MCF 10A (cell line): ENCODE measurements around the gene SSTR5. TPM values are rescaled to one million over a fixed set of nuclear protein-coding genes. Genes with fewer than 3 reads are reported as not detected.
A peak's percentile ranks its signal among the peaks of the same experiment; 100 is the strongest.

Source experiments
- BruUV-seq: library from RNA; stranded (reverse); fragments of 400-500 nt; replicated peaks from 2 replicates; lab custom pipeline; 2021; lab: Mats Ljungman, UMichigan
- CTCF ChIA-PET: fragments of 300-600 bp; sonication (Branson Sonifier 250); formaldehyde crosslinking; extraction: SDS; loops from one replicate; lab custom pipeline; 2021; ENCODE audit warnings: antibody characterized with exemption, inconsistent platforms; lab: Yijun Ruan, JAX
- POLR2A ChIA-PET: fragments of 300-600, 350-650 bp; sonication (Branson Sonifier 250); formaldehyde crosslinking; extraction: SDS; loops from one replicate; lab custom pipeline; 2020; ENCODE audit warnings: antibody characterized with exemption, inconsistent platforms; lab: Yijun Ruan, JAX
- DNase-seq: peaks from one replicate; pipeline ENCODE4 v3.0.0-alpha.2; 2018; ENCODE audit not compliant: unreplicated experiment
- H3K27ac Mint-ChIP-seq: one replicate; pipeline ENCODE4 v1.8.0; 2022; ENCODE audit warnings: mild to moderate bottlenecking, low read depth, mixed read lengths; ENCODE audit not compliant: unreplicated experiment
- H3K27me3 Mint-ChIP-seq: one replicate; pipeline ENCODE4 v1.8.0; 2022; ENCODE audit warnings: mixed read lengths; ENCODE audit not compliant: insufficient read depth, unreplicated experiment
- H3K36me3 Mint-ChIP-seq: one replicate; pipeline ENCODE4 v1.8.0; 2022; ENCODE audit warnings: mild to moderate bottlenecking, moderate library complexity, mixed read lengths; ENCODE audit not compliant: insufficient read depth, unreplicated experiment
- H3K4me1 Mint-ChIP-seq: one replicate; pipeline ENCODE4 v1.8.0; 2022; ENCODE audit warnings: mixed read lengths; ENCODE audit not compliant: insufficient read depth, unreplicated experiment
- H3K4me3 Mint-ChIP-seq: one replicate; pipeline ENCODE4 v1.8.0; 2022; ENCODE audit warnings: mild to moderate bottlenecking, moderate library complexity, mixed read lengths; ENCODE audit not compliant: unreplicated experiment
- H3K9me3 Mint-ChIP-seq: one replicate; pipeline ENCODE4 v1.8.0; 2022; ENCODE audit warnings: mixed read lengths; ENCODE audit not compliant: unreplicated experiment
- CTCF ChIP-seq: fragments of 200-600 bp; IDR thresholded peaks from one replicate; pipeline ENCODE4 v1.8.0; 2022; ENCODE audit warnings: antibody characterized with exemption, mild to moderate bottlenecking; ENCODE audit not compliant: unreplicated experiment
- intact Hi-C: fragments of 100-400 bp; cut with micrococcal nuclease; formaldehyde crosslinking; loops from 2 replicates; pipeline ENCODE4 v1.14.1; 2022
- total RNA-seq: library from RNA; stranded (reverse); gene quantifications from 2 replicates; pipeline ENCODE4 v1.2.3, GENCODE V29; 2022

The SSTR5 gene
- total RNA-seq, 1 experiment from 2014 or later = not detected

- peaks cover 11% of the 10 kb centered on the region for H3K9me3 Mint-ChIP-seq
- no peak overlapping the region for H3K27ac Mint-ChIP-seq
- no peak for DNase-seq
- no peak overlapping the region for H3K4me3 Mint-ChIP-seq
- POLR2A ChIA-PET = no interaction called here
- CTCF ChIA-PET = interaction anchor here (1.4 kb wide), 1 partner anchor 14 kb away, joined by 3 read pairs; no protein-coding TSS in a partner anchor
- no TSS peak for BruUV-seq
- H3K36me3 Mint-ChIP-seq = peaks cover 5% of the 10 kb centered on the region
- no peak for TF ChIP-seq CTCF
- H3K27me3 Mint-ChIP-seq = no peaks in the 10 kb centered on the region
- intact Hi-C loops = no loop called here
- H3K4me1 Mint-ChIP-seq = no peaks in the 10 kb centered on the region
These were observed 16.9 kb downstream of the SSTR5 start for GRCh38 chr16:1089439-1089821.

GRCh38 chr16:1089822-1090619 is 17.5 kb downstream of the SSTR5 start:
- ChIA-PET POLR2A (no interaction called here), CTCF (interaction anchor here (0.6 kb wide), 1 partner anchor 11 kb away, joined by 4 read pairs; no protein-coding TSS in a partner anchor)

GRCh38 chr16:1090620-1091587 is 18.4 kb downstream of the SSTR5 start:
- Mint-ChIP-seq H3K4me3 (no peak overlapping the region), H3K27ac (no peak overlapping the region), H3K9me3 (peaks cover under 1% of the 10 kb centered on the region), H3K4me1 (no peaks in the 10 kb centered on the region), H3K27me3 (no peaks in the 10 kb centered on the region), H3K36me3 (peaks cover 5% of the 10 kb centered on the region)
- ChIA-PET POLR2A (no interaction called here), CTCF (interaction anchor here (0.6 kb wide), 1 partner anchor 10 kb away, joined by 4 read pairs; no protein-coding TSS in a partner anchor)
- no peak for TF ChIP-seq CTCF
- intact Hi-C loops = no loop called here
- no TSS peak for BruUV-seq
- no peak for DNase-seq

More at GRCh38 chr16:1089822-1090619, 17.5 kb downstream of the SSTR5 start:
- H3K4me1 Mint-ChIP-seq = no peaks in the 10 kb centered on the region
- peak; percentile 23 for TF ChIP-seq CTCF
- BruUV-seq = no TSS peak
- peak; percentile 37 for DNase-seq
- intact Hi-C loops = no loop called here
- H3K27ac Mint-ChIP-seq = no peak overlapping the region
- H3K4me3 Mint-ChIP-seq = no peak overlapping the region
- peaks cover 10% of the 10 kb centered on the region for H3K9me3 Mint-ChIP-seq
- no peaks in the 10 kb centered on the region for H3K27me3 Mint-ChIP-seq
- peaks cover 5% of the 10 kb centered on the region for H3K36me3 Mint-ChIP-seq
